Endothelial cell (in vitro differentiated cells): ENCODE data around the gene FXYD2. TPM values are rescaled to one million over a fixed set of nuclear protein-coding genes. Genes with fewer than 3 reads are reported as not detected.

ENCODE experiments used
- DNase-seq: peaks from one replicate; pipeline ENCODE4 v3.0.0; 2021; ENCODE audit warnings: low spot score
- H3K27ac Mint-ChIP-seq: one replicate; pipeline ENCODE4 v1.8.0; 2021; ENCODE audit warnings: mixed read lengths, inconsistent platforms; ENCODE audit not compliant: unreplicated experiment
- H3K27me3 Mint-ChIP-seq: one replicate; pipeline ENCODE4 v1.8.0; 2021; ENCODE audit warnings: mild to moderate bottlenecking, moderate library complexity, mixed read lengths, inconsistent platforms; ENCODE audit not compliant: unreplicated experiment
- H3K36me3 Mint-ChIP-seq: one replicate; pipeline ENCODE4 v1.8.0; 2021; ENCODE audit warnings: mild to moderate bottlenecking, low read depth, mixed read lengths, inconsistent platforms; ENCODE audit not compliant: unreplicated experiment
- H3K4me1 Mint-ChIP-seq: one replicate; pipeline ENCODE4 v1.8.0; 2021; ENCODE audit warnings: mild to moderate bottlenecking, mixed read lengths, inconsistent platforms; ENCODE audit not compliant: unreplicated experiment
- H3K4me3 Mint-ChIP-seq: one replicate; pipeline ENCODE4 v1.8.0; 2021; ENCODE audit warnings: mild to moderate bottlenecking, mixed read lengths, inconsistent platforms; ENCODE audit not compliant: unreplicated experiment
- H3K9me3 Mint-ChIP-seq: one replicate; pipeline ENCODE4 v1.8.0; 2021; ENCODE audit warnings: mixed read lengths, inconsistent platforms; ENCODE audit not compliant: unreplicated experiment
- CTCF ChIP-seq: fragments of 200-600 bp; sonication (generic); IDR thresholded peaks from one replicate; pipeline ENCODE4 v1.5.0; 2021; ENCODE audit warnings: antibody characterized with exemption; ENCODE audit not compliant: unreplicated experiment
- total RNA-seq: library from RNA; stranded (reverse); fragmentation: NEBNext Ultra II Directional; extraction: Animal tissue kit (Norgen Biotek cat#: 25700); gene quantifications from one replicate; pipeline ENCODE4 v1.2.1, GENCODE V29; 2021; ENCODE audit not compliant: unreplicated experiment

FXYD2 gene
- total RNA-seq, 1 donor from 2014 or later, result not detected

GRCh38 chr11:117852309-117852708 lies 27.8 kb upstream of the FXYD2 start:
- Mint-ChIP-seq H3K4me1 (peaks cover 9% of the 10 kb centered on the region), H3K4me3 (no peak overlapping the region), H3K27me3 (peaks cover 3% of the 10 kb centered on the region), H3K9me3 (no peaks in the 10 kb centered on the region), H3K36me3 (no peaks in the 10 kb centered on the region), H3K27ac (no peak overlapping the region)
- no peak for TF ChIP-seq CTCF
- DNase-seq, result no peak

GRCh38 chr11:117851852-117852251 lies 27.3 kb upstream of the FXYD2 start:
- H3K4me1 Mint-ChIP-seq, result peaks cover 9% of the 10 kb centered on the region

GRCh38 chr11:117851106-117851505 lies 26.6 kb upstream of the FXYD2 start:
- Mint-ChIP-seq H3K27me3 (peaks cover 2% of the 10 kb centered on the region), H3K4me3 (no peak overlapping the region), H3K27ac (no peak overlapping the region), H3K9me3 (no peaks in the 10 kb centered on the region), H3K4me1 (peaks cover 9% of the 10 kb centered on the region), H3K36me3 (no peaks in the 10 kb centered on the region)
- no peak for DNase-seq
- no peak for TF ChIP-seq CTCF

More at GRCh38 chr11:117851852-117852251, 27.3 kb upstream of the FXYD2 start:
- no peaks in the 10 kb centered on the region for H3K9me3 Mint-ChIP-seq
- no peak for DNase-seq
- TF ChIP-seq CTCF, result no peak
- H3K36me3 Mint-ChIP-seq, result no peaks in the 10 kb centered on the region
- H3K4me3 Mint-ChIP-seq, result no peak overlapping the region
- peaks cover 2% of the 10 kb centered on the region for H3K27me3 Mint-ChIP-seq
- no peak overlapping the region for H3K27ac Mint-ChIP-seq

GRCh38 chr11:117849781-117850414 lies 25.4 kb upstream of the FXYD2 start:
- H3K27ac Mint-ChIP-seq, result no peak overlapping the region

More at GRCh38 chr11:117849781-117850414, 25.4 kb upstream of the FXYD2 start:
- H3K4me3 Mint-ChIP-seq, result no peak overlapping the region
- H3K9me3 Mint-ChIP-seq, result no peaks in the 10 kb centered on the region
- no peak for TF ChIP-seq CTCF
- H3K36me3 Mint-ChIP-seq, result no peaks in the 10 kb centered on the region
- H3K27me3 Mint-ChIP-seq, result peaks cover 2% of the 10 kb centered on the region
- H3K4me1 Mint-ChIP-seq, result peaks cover 9% of the 10 kb centered on the region
- no peak for DNase-seq
